ENCODE data around the gene CISD2.

- TF ChIP-seq CTCF (IDR thresholded peaks at IDR 0.05) (no peak), EZH2 (IDR thresholded peaks at IDR 0.05) (no peak)
Observed at GRCh38 chr4:102862016-102862415, 6.8 kb upstream of the CISD2 start.

Data from neural progenitor cell (in vitro differentiated cells).